NT2/D1 (cell line): Measurements from ENCODE around the gene YBX3.

ENCODE experiments used
- SUZ12 ChIP-seq: IDR thresholded peaks from 2 replicates; pipeline ENCODE4 v1.6.1; 2011; ENCODE audit not compliant: insufficient read length, insufficient read depth; ENCODE audit errors: extremely low read depth
- YY1 ChIP-seq: IDR thresholded peaks from 2 replicates; pipeline ENCODE4 v1.6.1; 2011; ENCODE audit not compliant: insufficient read length, insufficient read depth
- ZNF274 ChIP-seq: IDR thresholded peaks from 2 replicates; pipeline ENCODE4 v1.6.1; 2011; ENCODE audit warnings: mild to moderate bottlenecking, low read depth, low read length

- TF ChIP-seq SUZ12 (no peak), YY1 (no peak), ZNF274 (no peak)
These were observed 25.3 kb downstream of the YBX3 start for GRCh38 chr12:10697862-10698261.
